HEK293 (cell line): Measurements from ENCODE around the gene VASN.

ENCODE experiments used
- BCL11B ChIP-seq: fragments of 450-650 bp; formaldehyde crosslinking; IDR thresholded peaks from 2 replicates; pipeline ENCODE4 v1.5.1; 2016; ENCODE audit warnings: low read depth, missing biosample characterization, missing genetic modification characterization
- PBX3 ChIP-seq: sonication (generic); formaldehyde crosslinking; IDR thresholded peaks from 2 replicates; pipeline ENCODE4 v1.8.1; 2022; ENCODE audit warnings: mild to moderate bottlenecking, moderate library complexity, missing genetic modification reagents
- YY1 ChIP-seq: fragments of 450-650 bp; formaldehyde crosslinking; IDR thresholded peaks from 2 replicates; pipeline ENCODE4 v1.5.1; 2018; ENCODE audit warnings: missing biosample characterization, missing genetic modification characterization
- ZNF274 ChIP-seq, 2 experiments: fragments of 200-500 bp in 1 of 2; fragments of 450-650 bp in 1 of 2; sonication (Bioruptor generic) in 1 of 2; formaldehyde crosslinking in 1 of 2; IDR thresholded peaks; 2 replicates each; pipeline versions ENCODE4 v1.5.1 to v1.6.1; 2014 to 2016; ENCODE audit warnings: borderline replicate concordance in 1 of 2, inconsistent platforms in 1 of 2, low read length in 1 of 2, missing biosample characterization in 1 of 2, missing genetic modification characterization in 1 of 2
- ZNF280D ChIP-seq: fragments of 450-650 bp; formaldehyde crosslinking; IDR thresholded peaks from 2 replicates; pipeline ENCODE4 v1.5.1; 2016; ENCODE audit warnings: missing biosample characterization, missing genetic modification characterization
- ZNF548 ChIP-seq: fragments of 450-650 bp; formaldehyde crosslinking; IDR thresholded peaks from 2 replicates; pipeline ENCODE4 v1.5.1; 2016; ENCODE audit warnings: missing biosample characterization, missing genetic modification characterization
- ZNF768 ChIP-seq: fragments of 450-650 bp; formaldehyde crosslinking; IDR thresholded peaks from 2 replicates; pipeline ENCODE4 v1.5.1; 2018; ENCODE audit warnings: missing biosample characterization, mild to moderate bottlenecking, missing genetic modification characterization
- TF ChIP-seq, protein P1 (sequence below): fragments of 450-650 bp; formaldehyde crosslinking; IDR thresholded peaks from 2 replicates; pipeline ENCODE4 v1.5.1; 2016; ENCODE audit warnings: missing biosample characterization, missing genetic modification characterization, low read depth
- TF ChIP-seq, protein P2 (sequence below): fragments of 450-650 bp; formaldehyde crosslinking; IDR thresholded peaks from 2 replicates; pipeline ENCODE4 v1.5.1; 2016; ENCODE audit warnings: missing biosample characterization, missing genetic modification characterization

DNA sequence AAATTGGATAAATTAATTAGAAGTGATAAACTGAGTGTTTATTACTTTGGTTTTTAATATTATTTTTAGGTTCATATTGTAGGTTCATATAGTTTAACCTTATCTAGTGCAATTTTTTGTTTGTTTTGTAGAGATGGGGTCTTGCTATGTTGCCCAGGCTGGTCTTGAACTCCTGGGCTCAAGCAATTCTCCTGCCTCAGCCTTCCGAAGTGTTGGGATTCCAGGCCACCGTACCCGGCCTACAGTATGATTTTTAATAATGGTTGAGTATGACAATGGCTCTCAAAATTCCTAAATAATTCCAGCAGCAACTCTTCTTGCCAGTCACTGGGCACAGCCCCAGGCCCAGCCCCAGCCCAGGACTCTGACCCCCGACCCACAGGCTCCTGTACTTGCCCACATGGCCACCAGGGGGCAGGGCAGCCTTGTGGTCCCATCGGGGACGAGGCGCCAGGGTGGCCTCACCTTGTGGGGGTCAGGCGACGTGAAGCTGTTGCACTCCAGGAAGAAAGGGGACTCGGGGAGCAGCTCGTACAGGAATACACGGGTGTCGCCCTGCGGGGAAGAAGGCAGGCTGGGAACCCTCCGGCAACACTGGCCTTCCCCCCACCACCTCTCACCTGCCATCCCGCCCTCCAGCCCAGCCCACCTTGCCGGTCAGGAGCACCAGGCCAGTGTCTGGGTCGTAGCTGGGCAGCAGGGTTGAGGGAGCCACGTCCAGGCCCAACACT lies 12.7 kb upstream of the VASN start:
- TF ChIP-seq PBX3 (CRISPR knock-in tag) = no peak
- no peak for TF ChIP-seq ZNF274 (IDR thresholded peaks at IDR 0.05; ENCODE audit: low read length)
- TF ChIP-seq ZNF274 (tag by site-specific recombination; IDR thresholded peaks at IDR 0.05; ENCODE audit: borderline replicate concordance) = no peak
- TF ChIP-seq, protein P1, sequence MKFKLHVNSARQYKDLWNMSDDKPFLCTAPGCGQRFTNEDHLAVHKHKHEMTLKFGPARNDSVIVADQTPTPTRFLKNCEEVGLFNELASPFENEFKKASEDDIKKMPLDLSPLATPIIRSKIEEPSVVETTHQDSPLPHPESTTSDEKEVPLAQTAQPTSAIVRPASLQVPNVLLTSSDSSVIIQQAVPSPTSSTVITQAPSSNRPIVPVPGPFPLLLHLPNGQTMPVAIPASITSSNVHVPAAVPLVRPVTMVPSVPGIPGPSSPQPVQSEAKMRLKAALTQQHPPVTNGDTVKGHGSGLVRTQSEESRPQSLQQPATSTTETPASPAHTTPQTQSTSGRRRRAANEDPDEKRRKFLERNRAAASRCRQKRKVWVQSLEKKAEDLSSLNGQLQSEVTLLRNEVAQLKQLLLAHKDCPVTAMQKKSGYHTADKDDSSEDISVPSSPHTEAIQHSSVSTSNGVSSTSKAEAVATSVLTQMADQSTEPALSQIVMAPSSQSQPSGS (tag by site-specific recombination) = no peak
- TF ChIP-seq, protein P2, sequence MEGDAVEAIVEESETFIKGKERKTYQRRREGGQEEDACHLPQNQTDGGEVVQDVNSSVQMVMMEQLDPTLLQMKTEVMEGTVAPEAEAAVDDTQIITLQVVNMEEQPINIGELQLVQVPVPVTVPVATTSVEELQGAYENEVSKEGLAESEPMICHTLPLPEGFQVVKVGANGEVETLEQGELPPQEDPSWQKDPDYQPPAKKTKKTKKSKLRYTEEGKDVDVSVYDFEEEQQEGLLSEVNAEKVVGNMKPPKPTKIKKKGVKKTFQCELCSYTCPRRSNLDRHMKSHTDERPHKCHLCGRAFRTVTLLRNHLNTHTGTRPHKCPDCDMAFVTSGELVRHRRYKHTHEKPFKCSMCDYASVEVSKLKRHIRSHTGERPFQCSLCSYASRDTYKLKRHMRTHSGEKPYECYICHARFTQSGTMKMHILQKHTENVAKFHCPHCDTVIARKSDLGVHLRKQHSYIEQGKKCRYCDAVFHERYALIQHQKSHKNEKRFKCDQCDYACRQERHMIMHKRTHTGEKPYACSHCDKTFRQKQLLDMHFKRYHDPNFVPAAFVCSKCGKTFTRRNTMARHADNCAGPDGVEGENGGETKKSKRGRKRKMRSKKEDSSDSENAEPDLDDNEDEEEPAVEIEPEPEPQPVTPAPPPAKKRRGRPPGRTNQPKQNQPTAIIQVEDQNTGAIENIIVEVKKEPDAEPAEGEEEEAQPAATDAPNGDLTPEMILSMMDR (tag by site-specific recombination) = peak; percentile 73
- no peak for TF ChIP-seq ZNF548 (tag by site-specific recombination)
- no peak for TF ChIP-seq YY1 (tag by site-specific recombination)
- TF ChIP-seq ZNF768 (tag by site-specific recombination) = no peak
- no peak for TF ChIP-seq BCL11B (tag by site-specific recombination)
- TF ChIP-seq ZNF280D (tag by site-specific recombination) = no peak
